ENCODE data around the gene GPC6.

GPC6 gene

DNA sequence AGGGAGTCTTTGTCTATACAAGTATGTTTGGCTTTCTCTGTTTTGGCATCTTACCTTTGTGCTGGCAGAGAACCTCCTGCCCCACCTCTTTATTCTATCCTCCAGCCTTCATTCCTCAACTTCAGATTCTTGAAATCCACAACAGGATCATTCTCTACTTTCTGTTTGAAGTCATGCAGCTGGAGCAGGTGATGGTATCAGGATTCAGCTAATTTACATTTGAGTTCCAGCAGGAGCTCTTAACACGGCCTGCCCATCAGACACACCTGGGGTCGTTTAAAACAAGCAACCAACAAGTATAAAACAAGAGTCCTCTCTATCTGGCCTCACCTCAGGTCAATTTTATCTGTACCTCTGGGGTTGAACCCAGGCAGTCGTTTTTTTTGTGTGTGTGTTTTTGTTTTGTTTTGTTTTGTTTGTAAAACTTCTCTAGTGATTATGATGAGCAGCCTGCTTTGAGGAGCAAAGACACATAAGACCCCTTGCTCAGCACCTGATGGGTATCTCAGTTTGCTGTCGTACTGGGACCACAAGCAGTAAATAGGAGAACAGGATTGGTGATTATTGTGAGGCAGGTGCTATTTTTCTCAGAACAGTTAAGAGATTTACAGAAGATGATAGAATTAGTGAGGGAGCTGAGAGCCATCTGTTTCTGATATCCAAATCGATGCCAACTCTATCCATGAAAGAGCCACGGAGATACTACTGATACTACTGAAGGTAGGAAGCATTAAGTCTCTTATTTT lies 78.4 kb downstream of the GPC6 start:
- H3K27ac ChIP-seq: no peak overlapping the region
- TF ChIP-seq, protein P1, sequence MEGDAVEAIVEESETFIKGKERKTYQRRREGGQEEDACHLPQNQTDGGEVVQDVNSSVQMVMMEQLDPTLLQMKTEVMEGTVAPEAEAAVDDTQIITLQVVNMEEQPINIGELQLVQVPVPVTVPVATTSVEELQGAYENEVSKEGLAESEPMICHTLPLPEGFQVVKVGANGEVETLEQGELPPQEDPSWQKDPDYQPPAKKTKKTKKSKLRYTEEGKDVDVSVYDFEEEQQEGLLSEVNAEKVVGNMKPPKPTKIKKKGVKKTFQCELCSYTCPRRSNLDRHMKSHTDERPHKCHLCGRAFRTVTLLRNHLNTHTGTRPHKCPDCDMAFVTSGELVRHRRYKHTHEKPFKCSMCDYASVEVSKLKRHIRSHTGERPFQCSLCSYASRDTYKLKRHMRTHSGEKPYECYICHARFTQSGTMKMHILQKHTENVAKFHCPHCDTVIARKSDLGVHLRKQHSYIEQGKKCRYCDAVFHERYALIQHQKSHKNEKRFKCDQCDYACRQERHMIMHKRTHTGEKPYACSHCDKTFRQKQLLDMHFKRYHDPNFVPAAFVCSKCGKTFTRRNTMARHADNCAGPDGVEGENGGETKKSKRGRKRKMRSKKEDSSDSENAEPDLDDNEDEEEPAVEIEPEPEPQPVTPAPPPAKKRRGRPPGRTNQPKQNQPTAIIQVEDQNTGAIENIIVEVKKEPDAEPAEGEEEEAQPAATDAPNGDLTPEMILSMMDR (conservative IDR thresholded peaks at IDR 0.05): no peak

DNA sequence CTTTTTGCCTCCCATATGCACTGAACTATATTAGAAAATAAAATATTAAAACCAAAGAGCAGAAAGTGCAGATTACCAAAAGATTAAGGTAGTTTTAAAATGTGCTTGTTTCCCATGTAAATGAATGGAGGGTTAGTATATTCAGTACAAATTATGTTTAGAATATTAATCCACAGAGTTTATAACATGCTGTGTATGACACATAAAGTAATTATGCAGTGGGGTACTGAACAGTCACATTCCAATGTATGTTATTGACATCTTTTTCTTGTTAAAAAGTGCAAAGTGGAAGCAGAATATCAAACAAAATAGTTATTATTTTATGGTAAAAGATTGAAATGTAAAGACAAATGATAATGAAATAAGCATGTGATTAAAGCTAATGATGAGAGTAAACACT lies 79.3 kb downstream of the GPC6 start:
- H3K27ac ChIP-seq: no peak overlapping the region
- TF ChIP-seq, protein P1 (conservative IDR thresholded peaks at IDR 0.05): no peak

DNA sequence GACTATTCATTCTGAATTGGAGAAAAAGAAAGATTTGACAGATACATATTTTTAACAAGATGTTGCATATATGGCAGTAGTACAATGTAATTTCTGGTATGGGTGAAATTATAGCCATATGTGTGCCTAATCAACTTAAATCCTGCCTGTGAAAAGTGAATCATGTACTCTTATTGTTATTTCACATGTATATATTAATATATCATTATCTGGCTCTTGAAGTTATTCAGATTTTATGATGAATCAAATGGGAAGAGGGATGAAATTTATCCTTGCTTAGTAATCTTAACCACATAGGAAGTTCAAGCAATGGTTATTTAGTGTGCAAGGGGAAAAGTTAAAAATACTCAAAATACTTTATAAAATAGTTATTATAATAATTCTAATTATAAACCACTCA lies 80.5 kb downstream of the GPC6 start:
- H3K27ac ChIP-seq: no peak overlapping the region
- TF ChIP-seq, protein P1 (conservative IDR thresholded peaks at IDR 0.05): no peak

DNA sequence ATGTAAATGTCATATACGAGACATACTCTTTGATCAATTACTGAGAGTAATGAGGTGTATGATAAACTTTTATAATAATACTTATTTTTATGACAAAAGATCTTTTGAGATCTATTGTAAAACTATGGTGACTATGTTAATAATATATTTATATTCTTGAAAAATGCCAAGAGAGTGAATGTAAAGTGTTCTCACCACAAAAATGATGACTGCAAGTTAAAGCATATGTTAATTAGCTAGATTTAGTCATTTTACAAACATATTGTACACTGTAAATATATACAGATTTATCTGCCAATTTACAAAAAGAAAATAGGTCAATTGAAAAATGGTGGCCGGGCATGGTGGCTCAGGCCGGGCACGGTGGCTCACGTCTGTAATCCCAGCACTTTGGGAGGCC lies 81.0 kb downstream of the GPC6 start:
- TF ChIP-seq, protein P1 (conservative IDR thresholded peaks at IDR 0.05): no peak
- no peak overlapping the region for H3K27ac ChIP-seq

DNA sequence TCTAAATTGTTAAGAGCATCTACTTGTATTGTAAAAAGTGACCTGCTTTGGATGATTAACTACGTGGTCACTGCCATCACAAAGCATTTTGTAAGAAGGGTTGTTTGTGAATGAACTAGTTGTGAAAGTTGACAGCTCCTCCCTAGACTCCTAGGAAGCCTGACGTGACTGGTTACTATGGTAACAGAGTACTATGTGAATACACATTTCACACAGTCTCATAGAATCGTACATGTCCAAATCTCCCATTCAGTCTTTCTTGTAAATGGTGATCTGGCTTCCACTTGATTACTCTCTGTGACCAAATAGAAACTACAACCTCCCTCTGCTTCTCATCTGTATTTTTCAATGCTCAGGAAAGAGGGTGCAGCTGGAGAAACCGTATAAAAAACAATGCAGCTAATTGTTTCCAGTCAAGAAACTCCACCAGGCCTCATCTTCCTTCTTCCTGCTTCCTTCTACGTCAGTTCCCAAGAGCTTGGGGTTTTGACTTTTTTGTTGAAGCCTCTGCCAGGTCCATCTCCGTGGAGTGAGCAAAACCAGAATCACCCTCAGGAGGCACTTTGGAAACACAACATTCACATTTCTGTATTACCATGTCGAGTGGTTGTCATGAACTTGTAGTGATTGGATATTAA lies 83.4 kb downstream of the GPC6 start:
- TF ChIP-seq, protein P1 (conservative IDR thresholded peaks at IDR 0.05): no peak

DNA sequence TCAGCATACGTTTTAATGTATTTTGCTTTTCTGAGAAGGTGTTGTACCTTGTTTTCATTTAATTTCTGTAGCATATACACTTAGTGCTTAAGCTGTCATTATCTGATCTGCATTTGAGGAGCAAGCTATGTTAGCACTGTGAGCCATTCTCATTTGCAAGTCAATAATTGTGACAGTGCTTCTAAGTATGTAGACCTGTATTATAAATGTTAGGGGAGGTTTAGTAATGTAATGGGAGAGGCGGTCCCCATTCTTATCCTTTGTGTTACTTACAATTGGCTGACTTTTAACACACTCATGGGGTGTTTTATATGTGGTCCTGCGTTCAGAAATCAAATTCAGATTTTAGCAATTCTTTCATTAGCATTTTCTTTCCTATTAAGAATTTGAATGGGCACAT lies 90.2 kb downstream of the GPC6 start:
- TF ChIP-seq, protein P1 (conservative IDR thresholded peaks at IDR 0.05): no peak
- no peak overlapping the region for H3K27ac ChIP-seq

More for the DNA sequence above, 83.4 kb downstream of the GPC6 start:
- no peak overlapping the region for H3K27ac ChIP-seq

DNA sequence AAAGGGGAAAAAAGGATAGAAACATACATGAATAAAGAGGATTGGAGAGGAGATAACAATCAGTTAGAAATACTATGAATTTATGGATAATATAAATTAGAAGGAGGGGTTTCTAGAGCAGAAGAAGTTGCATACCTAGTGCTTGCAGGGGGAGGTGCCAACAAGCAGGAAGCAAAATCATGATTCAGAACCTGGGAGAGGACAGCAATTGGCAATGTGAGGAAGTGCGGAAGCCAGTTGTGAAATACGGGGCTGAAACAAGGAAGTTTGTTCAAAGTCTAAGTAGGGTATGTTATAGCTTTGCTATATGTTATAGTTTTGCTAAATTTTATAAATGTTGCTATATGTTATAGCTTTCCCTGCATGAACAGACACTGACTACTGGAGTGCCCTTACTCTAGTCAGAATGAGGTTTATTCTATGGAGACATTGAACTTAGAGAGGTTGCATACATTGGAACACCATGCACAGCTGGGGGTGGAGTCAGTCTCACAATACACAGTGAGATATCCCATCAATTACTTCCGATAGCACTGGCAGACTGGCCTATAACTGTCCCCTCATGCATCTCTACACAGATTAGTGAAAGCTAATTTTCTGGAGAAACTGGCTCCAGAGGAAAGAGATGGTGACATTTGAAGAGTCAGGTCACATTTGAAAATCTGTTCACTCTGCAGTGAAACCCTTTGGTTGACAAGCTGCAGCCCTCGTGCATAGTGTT lies 92.1 kb downstream of the GPC6 start:
- TF ChIP-seq, protein P1 (conservative IDR thresholded peaks at IDR 0.05): no peak
- H3K27ac ChIP-seq: 0 out of 2 replicates have a peak overlapping the region, but pooled peaks have one; percentile 4
